IMR-90 (cell line): ENCODE results near the gene NACC2. TPM values are rescaled to one million over a fixed set of nuclear protein-coding genes. Genes with fewer than 3 reads are reported as not detected.

Experiments
- ATAC-seq: fragments of 200-7000 bp; cut with Tn5 transposase; 2 replicates; pipeline ENCODE4 v1.9.1; 2020; ENCODE audit warnings: low read depth, mild to moderate bottlenecking, moderate library complexity
- BruUV-seq: library from RNA; stranded (reverse); fragments of 400-500 nt; replicated peaks from 2 replicates; lab custom pipeline; 2021; lab: Mats Ljungman, UMichigan
- CTCF ChIA-PET: fragments of 300-600 bp; formaldehyde crosslinking; extraction: SDS; loops from one replicate; lab custom pipeline; 2021; ENCODE audit warnings: antibody characterized with exemption; lab: Yijun Ruan, JAX
- POLR2A ChIA-PET: fragments of 300-600 bp; sonication (Branson Sonifier 250); formaldehyde crosslinking; loops from one replicate; lab custom pipeline; 2022; ENCODE audit warnings: antibody characterized with exemption; ENCODE audit not compliant: unreplicated experiment; lab: Charles Lee
- DNase-seq: peaks from one replicate; pipeline ENCODE4 v3.0.0; 2013
- H2AFZ ChIP-seq: replicated peaks from 2 replicates; pipeline ENCODE3; 2013; ENCODE audit warnings: low read length, mild to moderate bottlenecking; ENCODE audit not compliant: poor library complexity
- H2AK5ac ChIP-seq: 2 replicates; pipeline ENCODE4 v1.6.1; 2013; ENCODE audit warnings: low read depth, low read length, inconsistent platforms
- H2AK9ac ChIP-seq: replicated peaks from 2 replicates; pipeline ENCODE3; 2013; ENCODE audit warnings: mild to moderate bottlenecking, low read depth, low read length, moderate library complexity; ENCODE audit not compliant: poor library complexity
- H2BK120ac ChIP-seq: 2 replicates; pipeline ENCODE4 v1.6.1; 2013; ENCODE audit warnings: low read depth, low read length, inconsistent platforms
- H2BK15ac ChIP-seq: 3 replicates; pipeline ENCODE4 v1.6.1; 2013; ENCODE audit warnings: low read depth, low read length, inconsistent platforms
- H2BK20ac ChIP-seq: 2 replicates; pipeline ENCODE4 v1.6.1; 2013; ENCODE audit warnings: low read depth, mild to moderate bottlenecking, inconsistent platforms, low read length, moderate library complexity
- H2BK5ac ChIP-seq: 2 replicates; pipeline ENCODE4 v1.6.1; 2013; ENCODE audit warnings: mild to moderate bottlenecking, low read depth, low read length, inconsistent platforms; ENCODE audit not compliant: poor library complexity, severe bottlenecking
- H3K14ac ChIP-seq: replicated peaks from 2 replicates; pipeline ENCODE4 v1.6.1; 2013; ENCODE audit warnings: low read depth, low read length, inconsistent platforms
- H3K18ac ChIP-seq: 2 replicates; pipeline ENCODE4 v1.6.1; 2013; ENCODE audit warnings: low read depth, low read length, control low read depth
- H3K23ac ChIP-seq: 2 replicates; pipeline ENCODE4 v1.6.1; 2013; ENCODE audit warnings: low read depth, low read length, inconsistent platforms
- H3K27ac ChIP-seq: 2 replicates; pipeline ENCODE4 v1.5.1; 2013; ENCODE audit warnings: mild to moderate bottlenecking, control low read depth, low read length; ENCODE audit not compliant: insufficient read depth
- H3K27me3 ChIP-seq: 2 replicates; pipeline ENCODE4 v1.6.1; 2013; ENCODE audit warnings: low read length; ENCODE audit not compliant: control insufficient read depth, insufficient read depth
- H3K36me3 ChIP-seq: 2 replicates; pipeline ENCODE4 v1.6.1; 2013; ENCODE audit warnings: low read length, mixed read lengths; ENCODE audit not compliant: control insufficient read depth, insufficient read depth
- H3K4ac ChIP-seq: 2 replicates; pipeline ENCODE4 v1.6.1; 2013; ENCODE audit warnings: low read depth, low read length, inconsistent platforms
- H3K4me1 ChIP-seq: 2 replicates; pipeline ENCODE4 v1.6.1; 2013; ENCODE audit warnings: low read length, mixed read lengths; ENCODE audit not compliant: control insufficient read depth, insufficient read depth
- H3K4me2 ChIP-seq: 2 replicates; pipeline ENCODE4 v1.6.1; 2013; ENCODE audit warnings: low read depth, mild to moderate bottlenecking, control low read depth, low read length, moderate library complexity
- H3K4me3 ChIP-seq: 2 replicates; pipeline ENCODE4 v1.5.1; 2013; ENCODE audit warnings: low read depth, mild to moderate bottlenecking, control low read depth, low read length, moderate library complexity; ENCODE audit not compliant: insufficient read depth
- H3K56ac ChIP-seq: 2 replicates; pipeline ENCODE4 v1.6.1; 2013; ENCODE audit warnings: low read length, inconsistent platforms; ENCODE audit not compliant: insufficient read depth; ENCODE audit errors: extremely low read depth
- H3K79me1 ChIP-seq, 2 experiments: 2 replicates each; pipeline ENCODE4 v1.6.1; 2013; ENCODE audit warnings: low read length in 2 of 2, inconsistent platforms in 1 of 2, low read depth in 1 of 2
- H3K9ac ChIP-seq: 2 replicates; pipeline ENCODE4 v1.6.1; 2013; ENCODE audit warnings: low read depth, low read length, control low read depth
- H3K9me1 ChIP-seq: 2 replicates; pipeline ENCODE4 v1.6.1; 2013; ENCODE audit warnings: low read length, inconsistent platforms; ENCODE audit not compliant: insufficient read depth
- H3K9me3 ChIP-seq: 2 replicates; pipeline ENCODE4 v1.6.1; 2013; ENCODE audit warnings: low read length; ENCODE audit not compliant: control insufficient read depth, insufficient read depth
- H4K20me1 ChIP-seq: 2 replicates; pipeline ENCODE4 v1.6.1; 2013; ENCODE audit warnings: low read length, inconsistent platforms; ENCODE audit not compliant: insufficient read depth
- H4K5ac ChIP-seq: 2 replicates; pipeline ENCODE4 v1.6.1; 2013; ENCODE audit warnings: mild to moderate bottlenecking, low read depth, low read length, control low read depth
- H4K8ac ChIP-seq, 2 experiments: 2 replicates each; pipeline ENCODE4 v1.6.1; 2013; ENCODE audit warnings: low read depth in 2 of 2, low read length in 2 of 2, control low read depth in 1 of 2, inconsistent platforms in 1 of 2
- H4K91ac ChIP-seq: 2 replicates; pipeline ENCODE4 v1.6.1; 2013; ENCODE audit warnings: low read depth, low read length, inconsistent platforms; ENCODE audit not compliant: insufficient read depth
- BHLHE40 ChIP-seq: fragments of 150-350 bp; IDR thresholded peaks from 2 replicates; pipeline ENCODE4 v1.6.1; 2016; ENCODE audit warnings: mild to moderate bottlenecking, low read depth, low read length
- CEBPB ChIP-seq: IDR thresholded peaks from 2 replicates; pipeline ENCODE4 v1.6.1; 2012; ENCODE audit warnings: low read depth, low read length, improper control_type of control experiment
- CHD1 ChIP-seq: IDR thresholded peaks from 2 replicates; pipeline ENCODE4 v1.6.1; 2012; ENCODE audit warnings: low read depth, low read length, improper control_type of control experiment
- CTCF ChIP-seq: conservative IDR thresholded peaks from 2 replicates; pipeline ENCODE4 v1.5.1; 2012; ENCODE audit warnings: mild to moderate bottlenecking, low read depth, low read length, improper control_type of control experiment
- ELK1 ChIP-seq: fragments of 150-350 bp; IDR thresholded peaks from 2 replicates; pipeline ENCODE4 v1.6.1; 2016; ENCODE audit warnings: low read depth, mild to moderate bottlenecking, low read length, moderate library complexity, borderline replicate concordance
- FOS ChIP-seq: fragments of 150-350 bp; IDR thresholded peaks from 2 replicates; pipeline ENCODE4 v1.6.1; 2016; ENCODE audit warnings: low read depth, low read length
- MAFK ChIP-seq: IDR thresholded peaks from 2 replicates; pipeline ENCODE4 v1.6.1; 2012; ENCODE audit warnings: low read depth, low read length, improper control_type of control experiment
- MAZ ChIP-seq: IDR thresholded peaks from 2 replicates; pipeline ENCODE4 v1.6.1; 2012; ENCODE audit warnings: low read depth, mild to moderate bottlenecking, low read length, improper control_type of control experiment, moderate library complexity, borderline replicate concordance
- MXI1 ChIP-seq: IDR thresholded peaks from 2 replicates; pipeline ENCODE4 v1.6.1; 2012; ENCODE audit warnings: low read depth, mild to moderate bottlenecking, low read length, moderate library complexity, borderline replicate concordance
- NFE2L2 ChIP-seq: fragments of 150-350 bp; IDR thresholded peaks from 2 replicates; pipeline ENCODE4 v1.6.1; 2016; ENCODE audit warnings: low read depth, mild to moderate bottlenecking, low read length
- POLR2A ChIP-seq: IDR thresholded peaks from 2 replicates; pipeline ENCODE4 v1.6.1; 2012; ENCODE audit warnings: mild to moderate bottlenecking, low read depth, low read length
- RAD21 ChIP-seq: IDR thresholded peaks from 2 replicates; pipeline ENCODE4 v1.6.1; 2012; ENCODE audit warnings: low read length, improper control_type of control experiment
- RCOR1 ChIP-seq: IDR thresholded peaks from 2 replicates; pipeline ENCODE4 v1.6.1; 2012; ENCODE audit warnings: mild to moderate bottlenecking, low read length, improper control_type of control experiment; ENCODE audit not compliant: insufficient replicate concordance
- RFX5 ChIP-seq: IDR thresholded peaks from 2 replicates; pipeline ENCODE4 v1.8.0; 2012; ENCODE audit warnings: low read depth, mild to moderate bottlenecking, low read length, moderate library complexity
- SMC3 ChIP-seq: fragments of 150-350 bp; IDR thresholded peaks from 2 replicates; pipeline ENCODE4 v1.6.1; 2016; ENCODE audit warnings: low read depth, mild to moderate bottlenecking, antibody characterized with exemption, low read length, moderate library complexity
- USF2 ChIP-seq: fragments of 150-350 bp; IDR thresholded peaks from 2 replicates; pipeline ENCODE4 v1.6.1; 2017; ENCODE audit warnings: mild to moderate bottlenecking, antibody characterized with exemption, low read length, low read depth
- WGBS, 2 experiments: methylation state at CpG; one replicate each; pipeline versions ENCODE4 v1.1.5 to v1.1.7; 2013; ENCODE audit warnings: missing lambda C conversion rate in 2 of 2; ENCODE audit not compliant: insufficient read length in 1 of 2; ENCODE audit errors: extremely low coverage in 2 of 2; 5-methylcytosine and 5-hydroxymethylcytosine counted together
- dilution Hi-C: fragments of 300-500 bp; cut with HindIII; formaldehyde crosslinking; loops from one replicate; pipeline ENCODE4 v1.14.3; 2018; ENCODE audit warnings: low sequenced_read_pairs; ENCODE audit not compliant: unreplicated experiment
- in situ Hi-C: fragments of 300-500 bp; cut with MboI; formaldehyde crosslinking; loops from 3 replicates; pipeline ENCODE4 v1.14.3; 2019; ENCODE audit warnings: low sequenced_read_pairs, inconsistent platforms, mixed read lengths
- intact Hi-C: fragments of 100-400 bp; cut with micrococcal nuclease; formaldehyde crosslinking; loops from 2 replicates; pipeline ENCODE4 v1.10.0; 2022
- polyA plus RNA-seq, 3 experiments: library from polyadenylated mRNA; depleted of rRNA; stranded (reverse); fragments of >200 nt; gene quantifications; 2 replicates each; pipeline ENCODE4 v1.2.3, GENCODE V29; 2012; ENCODE audit warnings: low replicate concordance in 1 of 3
- total RNA-seq: library from RNA; depleted of rRNA; stranded (reverse); fragments of >200 nt; gene quantifications from 2 replicates; pipeline ENCODE4 v1.2.3, GENCODE V29; 2012

The NACC2 gene
- total and polyA plus RNA-seq, 2 of the 4 experiments (the other 2 are of a cell fraction): 7.9 to 19.0 TPM

- Histone ChIP-seq H4K20me1 (no peaks in the 10 kb centered on the region), H2BK5ac (peak overlapping the region; percentile 76), H3K4me3 (no peak overlapping the region), H2BK20ac (peak overlapping the region; percentile 76), H3K27ac (peak overlapping the region; percentile 93), H3K79me1 (0 out of 4 replicates have a peak, but pooled peaks cover 0 to 3% of the 10 kb centered on the region in 2 experiments), H2BK15ac (peak overlapping the region; percentile 30; the same call in 1 of the 3 replicates), H2AK9ac (peak overlapping the region; percentile 92), H3K18ac (peak overlapping the region; percentile 75), H2AK5ac (peak overlapping the region; percentile 65), H3K56ac (peak overlapping the region; percentile 35; the same call in 1 of the 2 replicates), H4K91ac (peak overlapping the region; percentile 97), H3K9me1 (no peaks in the 10 kb centered on the region), H3K14ac (peak overlapping the region; percentile 93), H3K36me3 (no peaks in the 10 kb centered on the region), H4K5ac (peak overlapping the region; percentile 81), H4K8ac (peak overlapping the region; percentile 41 to 95; a peak in 3 of 4 replicates), H2AFZ (peak overlapping the region; percentile 94), H3K4me1 (peaks cover 21% of the 10 kb centered on the region), H3K9ac (peak overlapping the region; percentile 66), H2BK120ac (peak overlapping the region; percentile 97), H3K9me3 (no peaks in the 10 kb centered on the region), H3K4ac (peak overlapping the region; percentile 96), H3K27me3 (no peaks in the 10 kb centered on the region), H3K23ac (peak overlapping the region; percentile 85; the same call in 1 of the 2 replicates), H3K4me2 (peak overlapping the region; percentile 26; the same call in 1 of the 2 replicates)
- intact Hi-C loops (no loop called here), dilution Hi-C loops (no loop called here), in situ Hi-C loops (no loop called here)
- DNase-seq (no peak), ATAC-seq (no peak)
- ChIA-PET CTCF (no interaction called here), POLR2A (no interaction called here)
- 42% methylated on average over 5 of the region's 13 CpGs; no CpG with 5 or more reads in 1 of the 2 experiments for WGBS, 2 experiments
- BruUV-seq: no TSS peak
- no peak for TF ChIP-seq MXI1
- no peak for TF ChIP-seq ELK1
- no peak for TF ChIP-seq CHD1
- no peak for TF ChIP-seq NFE2L2
- TF ChIP-seq RFX5: no peak
- no peak for TF ChIP-seq MAFK
- TF ChIP-seq RAD21: no peak
- TF ChIP-seq BHLHE40: no peak
- TF ChIP-seq POLR2A: no peak
- TF ChIP-seq MAZ: no peak
- TF ChIP-seq SMC3: no peak
- TF ChIP-seq RCOR1: no peak
- no peak for TF ChIP-seq FOS
- no peak for TF ChIP-seq CEBPB
- no peak for TF ChIP-seq CTCF
- TF ChIP-seq USF2: no peak
Observed at GRCh38 chr9:135993409-135993742, 101.7 kb downstream of the NACC2 start.
